IMR-90 (cell line): ENCODE results near the gene AGK. TPM values are rescaled to one million over a fixed set of nuclear protein-coding genes. Genes with fewer than 3 reads are reported as not detected.
A peak's percentile ranks its signal among the peaks of the same experiment; 100 is the strongest.

Source experiments
- ATAC-seq: fragments of 200-7000 bp; cut with Tn5 transposase; 2 replicates; pipeline ENCODE4 v1.9.1; 2020; ENCODE audit warnings: low read depth, mild to moderate bottlenecking, moderate library complexity
- BruUV-seq: library from RNA; stranded (reverse); fragments of 400-500 nt; replicated peaks from 2 replicates; lab custom pipeline; 2021; lab: Mats Ljungman, UMichigan
- CTCF ChIA-PET: fragments of 300-600 bp; formaldehyde crosslinking; extraction: SDS; loops from one replicate; lab custom pipeline; 2021; ENCODE audit warnings: antibody characterized with exemption; lab: Yijun Ruan, JAX
- POLR2A ChIA-PET: fragments of 300-600 bp; sonication (Branson Sonifier 250); formaldehyde crosslinking; loops from one replicate; lab custom pipeline; 2022; ENCODE audit warnings: antibody characterized with exemption; ENCODE audit not compliant: unreplicated experiment; lab: Charles Lee
- DNase-seq: peaks from one replicate; pipeline ENCODE4 v3.0.0; 2013
- H2AFZ ChIP-seq: replicated peaks from 2 replicates; pipeline ENCODE3; 2013; ENCODE audit warnings: low read length, mild to moderate bottlenecking; ENCODE audit not compliant: poor library complexity
- H2AK5ac ChIP-seq: 2 replicates; pipeline ENCODE4 v1.6.1; 2013; ENCODE audit warnings: low read depth, low read length, inconsistent platforms
- H2AK9ac ChIP-seq: replicated peaks from 2 replicates; pipeline ENCODE3; 2013; ENCODE audit warnings: mild to moderate bottlenecking, low read depth, low read length, moderate library complexity; ENCODE audit not compliant: poor library complexity
- H2BK120ac ChIP-seq: 2 replicates; pipeline ENCODE4 v1.6.1; 2013; ENCODE audit warnings: low read depth, low read length, inconsistent platforms
- H2BK15ac ChIP-seq: 3 replicates; pipeline ENCODE4 v1.6.1; 2013; ENCODE audit warnings: low read depth, low read length, inconsistent platforms
- H2BK20ac ChIP-seq: 2 replicates; pipeline ENCODE4 v1.6.1; 2013; ENCODE audit warnings: low read depth, mild to moderate bottlenecking, inconsistent platforms, low read length, moderate library complexity
- H2BK5ac ChIP-seq: 2 replicates; pipeline ENCODE4 v1.6.1; 2013; ENCODE audit warnings: mild to moderate bottlenecking, low read depth, low read length, inconsistent platforms; ENCODE audit not compliant: poor library complexity, severe bottlenecking
- H3K14ac ChIP-seq: replicated peaks from 2 replicates; pipeline ENCODE4 v1.6.1; 2013; ENCODE audit warnings: low read depth, low read length, inconsistent platforms
- H3K18ac ChIP-seq: 2 replicates; pipeline ENCODE4 v1.6.1; 2013; ENCODE audit warnings: low read depth, low read length, control low read depth
- H3K23ac ChIP-seq: 2 replicates; pipeline ENCODE4 v1.6.1; 2013; ENCODE audit warnings: low read depth, low read length, inconsistent platforms
- H3K27ac ChIP-seq: 2 replicates; pipeline ENCODE4 v1.5.1; 2013; ENCODE audit warnings: mild to moderate bottlenecking, control low read depth, low read length; ENCODE audit not compliant: insufficient read depth
- H3K27me3 ChIP-seq: 2 replicates; pipeline ENCODE4 v1.6.1; 2013; ENCODE audit warnings: low read length; ENCODE audit not compliant: control insufficient read depth, insufficient read depth
- H3K36me3 ChIP-seq: 2 replicates; pipeline ENCODE4 v1.6.1; 2013; ENCODE audit warnings: low read length, mixed read lengths; ENCODE audit not compliant: control insufficient read depth, insufficient read depth
- H3K4ac ChIP-seq: 2 replicates; pipeline ENCODE4 v1.6.1; 2013; ENCODE audit warnings: low read depth, low read length, inconsistent platforms
- H3K4me1 ChIP-seq: 2 replicates; pipeline ENCODE4 v1.6.1; 2013; ENCODE audit warnings: low read length, mixed read lengths; ENCODE audit not compliant: control insufficient read depth, insufficient read depth
- H3K4me2 ChIP-seq: 2 replicates; pipeline ENCODE4 v1.6.1; 2013; ENCODE audit warnings: low read depth, mild to moderate bottlenecking, control low read depth, low read length, moderate library complexity
- H3K4me3 ChIP-seq: 2 replicates; pipeline ENCODE4 v1.5.1; 2013; ENCODE audit warnings: low read depth, mild to moderate bottlenecking, control low read depth, low read length, moderate library complexity; ENCODE audit not compliant: insufficient read depth
- H3K56ac ChIP-seq: 2 replicates; pipeline ENCODE4 v1.6.1; 2013; ENCODE audit warnings: low read length, inconsistent platforms; ENCODE audit not compliant: insufficient read depth; ENCODE audit errors: extremely low read depth
- H3K79me1 ChIP-seq, 2 experiments: 2 replicates each; pipeline ENCODE4 v1.6.1; 2013; ENCODE audit warnings: low read length in 2 of 2, inconsistent platforms in 1 of 2, low read depth in 1 of 2
- H3K9ac ChIP-seq: 2 replicates; pipeline ENCODE4 v1.6.1; 2013; ENCODE audit warnings: low read depth, low read length, control low read depth
- H3K9me1 ChIP-seq: 2 replicates; pipeline ENCODE4 v1.6.1; 2013; ENCODE audit warnings: low read length, inconsistent platforms; ENCODE audit not compliant: insufficient read depth
- H3K9me3 ChIP-seq: 2 replicates; pipeline ENCODE4 v1.6.1; 2013; ENCODE audit warnings: low read length; ENCODE audit not compliant: control insufficient read depth, insufficient read depth
- H4K20me1 ChIP-seq: 2 replicates; pipeline ENCODE4 v1.6.1; 2013; ENCODE audit warnings: low read length, inconsistent platforms; ENCODE audit not compliant: insufficient read depth
- H4K5ac ChIP-seq: 2 replicates; pipeline ENCODE4 v1.6.1; 2013; ENCODE audit warnings: mild to moderate bottlenecking, low read depth, low read length, control low read depth
- H4K8ac ChIP-seq, 2 experiments: 2 replicates each; pipeline ENCODE4 v1.6.1; 2013; ENCODE audit warnings: low read depth in 2 of 2, low read length in 2 of 2, control low read depth in 1 of 2, inconsistent platforms in 1 of 2
- H4K91ac ChIP-seq: 2 replicates; pipeline ENCODE4 v1.6.1; 2013; ENCODE audit warnings: low read depth, low read length, inconsistent platforms; ENCODE audit not compliant: insufficient read depth
- BHLHE40 ChIP-seq: fragments of 150-350 bp; IDR thresholded peaks from 2 replicates; pipeline ENCODE4 v1.6.1; 2016; ENCODE audit warnings: mild to moderate bottlenecking, low read depth, low read length
- CEBPB ChIP-seq: IDR thresholded peaks from 2 replicates; pipeline ENCODE4 v1.6.1; 2012; ENCODE audit warnings: low read depth, low read length, improper control_type of control experiment
- CHD1 ChIP-seq: IDR thresholded peaks from 2 replicates; pipeline ENCODE4 v1.6.1; 2012; ENCODE audit warnings: low read depth, low read length, improper control_type of control experiment
- CTCF ChIP-seq: conservative IDR thresholded peaks from 2 replicates; pipeline ENCODE4 v1.5.1; 2012; ENCODE audit warnings: mild to moderate bottlenecking, low read depth, low read length, improper control_type of control experiment
- ELK1 ChIP-seq: fragments of 150-350 bp; IDR thresholded peaks from 2 replicates; pipeline ENCODE4 v1.6.1; 2016; ENCODE audit warnings: low read depth, mild to moderate bottlenecking, low read length, moderate library complexity, borderline replicate concordance
- FOS ChIP-seq: fragments of 150-350 bp; IDR thresholded peaks from 2 replicates; pipeline ENCODE4 v1.6.1; 2016; ENCODE audit warnings: low read depth, low read length
- MAFK ChIP-seq: IDR thresholded peaks from 2 replicates; pipeline ENCODE4 v1.6.1; 2012; ENCODE audit warnings: low read depth, low read length, improper control_type of control experiment
- MAZ ChIP-seq: IDR thresholded peaks from 2 replicates; pipeline ENCODE4 v1.6.1; 2012; ENCODE audit warnings: low read depth, mild to moderate bottlenecking, low read length, improper control_type of control experiment, moderate library complexity, borderline replicate concordance
- MXI1 ChIP-seq: IDR thresholded peaks from 2 replicates; pipeline ENCODE4 v1.6.1; 2012; ENCODE audit warnings: low read depth, mild to moderate bottlenecking, low read length, moderate library complexity, borderline replicate concordance
- NFE2L2 ChIP-seq: fragments of 150-350 bp; IDR thresholded peaks from 2 replicates; pipeline ENCODE4 v1.6.1; 2016; ENCODE audit warnings: low read depth, mild to moderate bottlenecking, low read length
- POLR2A ChIP-seq: IDR thresholded peaks from 2 replicates; pipeline ENCODE4 v1.6.1; 2012; ENCODE audit warnings: mild to moderate bottlenecking, low read depth, low read length
- RAD21 ChIP-seq: IDR thresholded peaks from 2 replicates; pipeline ENCODE4 v1.6.1; 2012; ENCODE audit warnings: low read length, improper control_type of control experiment
- RCOR1 ChIP-seq: IDR thresholded peaks from 2 replicates; pipeline ENCODE4 v1.6.1; 2012; ENCODE audit warnings: mild to moderate bottlenecking, low read length, improper control_type of control experiment; ENCODE audit not compliant: insufficient replicate concordance
- RFX5 ChIP-seq: IDR thresholded peaks from 2 replicates; pipeline ENCODE4 v1.8.0; 2012; ENCODE audit warnings: low read depth, mild to moderate bottlenecking, low read length, moderate library complexity
- SMC3 ChIP-seq: fragments of 150-350 bp; IDR thresholded peaks from 2 replicates; pipeline ENCODE4 v1.6.1; 2016; ENCODE audit warnings: low read depth, mild to moderate bottlenecking, antibody characterized with exemption, low read length, moderate library complexity
- USF2 ChIP-seq: fragments of 150-350 bp; IDR thresholded peaks from 2 replicates; pipeline ENCODE4 v1.6.1; 2017; ENCODE audit warnings: mild to moderate bottlenecking, antibody characterized with exemption, low read length, low read depth
- WGBS, 2 experiments: methylation state at CpG; one replicate each; pipeline versions ENCODE4 v1.1.5 to v1.1.7; 2013; ENCODE audit warnings: missing lambda C conversion rate in 2 of 2; ENCODE audit not compliant: insufficient read length in 1 of 2; ENCODE audit errors: extremely low coverage in 2 of 2; 5-methylcytosine and 5-hydroxymethylcytosine counted together
- dilution Hi-C: fragments of 300-500 bp; cut with HindIII; formaldehyde crosslinking; loops from one replicate; pipeline ENCODE4 v1.14.3; 2018; ENCODE audit warnings: low sequenced_read_pairs; ENCODE audit not compliant: unreplicated experiment
- in situ Hi-C: fragments of 300-500 bp; cut with MboI; formaldehyde crosslinking; loops from 3 replicates; pipeline ENCODE4 v1.14.3; 2019; ENCODE audit warnings: low sequenced_read_pairs, inconsistent platforms, mixed read lengths
- intact Hi-C: fragments of 100-400 bp; cut with micrococcal nuclease; formaldehyde crosslinking; loops from 2 replicates; pipeline ENCODE4 v1.10.0; 2022
- polyA plus RNA-seq, 3 experiments: library from polyadenylated mRNA; depleted of rRNA; stranded (reverse); fragments of >200 nt; gene quantifications; 2 replicates each; pipeline ENCODE4 v1.2.3, GENCODE V29; 2012; ENCODE audit warnings: low replicate concordance in 1 of 3
- total RNA-seq: library from RNA; depleted of rRNA; stranded (reverse); fragments of >200 nt; gene quantifications from 2 replicates; pipeline ENCODE4 v1.2.3, GENCODE V29; 2012

Gene AGK
- total and polyA plus RNA-seq, 2 of the 4 experiments (the other 2 are of a cell fraction) = 35.5 to 37.3 TPM

GRCh38 chr7:141702892-141703291 lies 151.7 kb downstream of the AGK start:
- no peak overlapping the region for H3K4me2 ChIP-seq
- POLR2A ChIA-PET = no interaction called here

More at GRCh38 chr7:141702892-141703291, 151.7 kb downstream of the AGK start:
- no peak overlapping the region for H2BK5ac ChIP-seq
- H3K4ac ChIP-seq = no peak overlapping the region
- H4K91ac ChIP-seq = no peak overlapping the region
- no TSS peak for BruUV-seq
- no peak overlapping the region for H2AK9ac ChIP-seq
- no peak for TF ChIP-seq CTCF
- no peak for TF ChIP-seq NFE2L2
- TF ChIP-seq MXI1 = no peak
- no peak for TF ChIP-seq BHLHE40
- no peak for TF ChIP-seq USF2
- no peak for TF ChIP-seq MAZ
- TF ChIP-seq MAFK = no peak
- no peak for TF ChIP-seq RCOR1
- no peak for TF ChIP-seq CHD1
- no peak for TF ChIP-seq ELK1
- TF ChIP-seq POLR2A = no peak
- TF ChIP-seq RFX5 = no peak
- TF ChIP-seq CEBPB = no peak
- no peak for TF ChIP-seq RAD21
- no peak for TF ChIP-seq SMC3
- TF ChIP-seq FOS = no peak
- no peak overlapping the region for H2BK20ac ChIP-seq
- peaks cover 3% of the 10 kb centered on the region; the same call in 1 of the 2 replicates for H3K27me3 ChIP-seq
- WGBS, 2 experiments = no CpG with 5 or more reads among the region's 4 CpGs
- intact Hi-C loops = loop anchor here (2.0 kb wide), 1 partner anchor 36 kb away; the partner anchor contains the start of gene SSBP1
- no peak overlapping the region for H3K18ac ChIP-seq
- H2BK15ac ChIP-seq = no peak overlapping the region
- ATAC-seq (no peak), DNase-seq (no peak)
- H2AK5ac ChIP-seq = no peak overlapping the region
- no peak overlapping the region for H3K56ac ChIP-seq
- CTCF ChIA-PET = interaction anchor here (0.5 to 1.0 kb wide), 3 partner anchors 15 to 688 kb away, joined by 3 read pairs; no protein-coding TSS in a partner anchor
- no peak overlapping the region for H3K4me3 ChIP-seq
- H3K23ac ChIP-seq = no peak overlapping the region; the same call in 1 of the 2 replicates
- no peak overlapping the region for H3K27ac ChIP-seq
- peaks cover 1% of the 10 kb centered on the region; the same call in 1 of the 2 replicates for H3K4me1 ChIP-seq
- H4K8ac ChIP-seq = no peak overlapping the region
- H4K20me1 ChIP-seq = no peaks in the 10 kb centered on the region; the same call in 1 of the 2 replicates
- no peak overlapping the region for H2BK120ac ChIP-seq
- peaks cover 6% of the 10 kb centered on the region in 2 experiments; a peak in 2 of 4 replicates for H3K79me1 ChIP-seq
- dilution Hi-C loops = no loop called here
- H3K36me3 ChIP-seq = no peaks in the 10 kb centered on the region
- H3K14ac ChIP-seq = no peak overlapping the region
- in situ Hi-C loops = no loop called here
- no peaks in the 10 kb centered on the region for H3K9me3 ChIP-seq
- H4K5ac ChIP-seq = no peak overlapping the region
- H2AFZ ChIP-seq = peak overlapping the region; percentile 48
- no peaks in the 10 kb centered on the region for H3K9me1 ChIP-seq
- no peak overlapping the region for H3K9ac ChIP-seq
